NCI-H345 (cell line): ENCODE results near the gene PPP1R9A.

Experiments
- DNase-seq: peaks from one replicate; lab custom pipeline; 2025; lab: John Stamatoyannopoulos, UW

The PPP1R9A gene

GRCh38 chr7:95264363-95264891 lies 357.0 kb downstream of the PPP1R9A start:
- DNase-seq, result no peak

GRCh38 chr7:95265634-95266033 lies 358.2 kb downstream of the PPP1R9A start:
- no peak for DNase-seq

- DNase-seq, result no peak
Observed at GRCh38 chr7:95267754-95268153, 360.4 kb downstream of the PPP1R9A start.

GRCh38 chr7:95269640-95270039 lies 362.2 kb downstream of the PPP1R9A start:
- no peak for DNase-seq

GRCh38 chr7:95276114-95276513 lies 368.7 kb downstream of the PPP1R9A start:
- no peak for DNase-seq

- no peak for DNase-seq
Observed at GRCh38 chr7:95279417-95279816, 372.0 kb downstream of the PPP1R9A start.

GRCh38 chr7:95286096-95286495 lies 378.7 kb downstream of the PPP1R9A start:
- no peak for DNase-seq

- DNase-seq, result no peak
Observed at GRCh38 chr7:95290166-95290830, 382.9 kb downstream of the PPP1R9A start.

- DNase-seq, result no peak
Observed at GRCh38 chr7:95295397-95295796, 388.0 kb downstream of the PPP1R9A start.

- DNase-seq, result no peak
Observed at GRCh38 chr7:95296456-95296855, 389.1 kb downstream of the PPP1R9A start.

GRCh38 chr7:95297041-95297440 lies 389.6 kb downstream of the PPP1R9A start:
- DNase-seq, result no peak

GRCh38 chr7:95298091-95298490 lies 390.7 kb downstream of the PPP1R9A start:
- no peak for DNase-seq

- no peak for DNase-seq
Observed at GRCh38 chr7:95303013-95303905, 395.9 kb downstream of the PPP1R9A start.

- no peak for DNase-seq
Observed at GRCh38 chr7:95304990-95305389, 397.6 kb downstream of the PPP1R9A start.

- no peak for DNase-seq
Observed at GRCh38 chr7:95309951-95310350, 402.6 kb downstream of the PPP1R9A start.

- no peak for DNase-seq
Observed at GRCh38 chr7:95311389-95311788, 404.0 kb downstream of the PPP1R9A start.

- no peak for DNase-seq
Observed at GRCh38 chr7:95312561-95312960, 405.2 kb downstream of the PPP1R9A start.

GRCh38 chr7:95316588-95316987 lies 409.2 kb downstream of the PPP1R9A start:
- no peak for DNase-seq

GRCh38 chr7:95317546-95317945 lies 410.2 kb downstream of the PPP1R9A start:
- no peak for DNase-seq

- no peak for DNase-seq
Observed at GRCh38 chr7:95317966-95318365, 410.6 kb downstream of the PPP1R9A start.

- DNase-seq, result no peak
Observed at GRCh38 chr7:95318501-95319100, 411.2 kb downstream of the PPP1R9A start.

- no peak for DNase-seq
Observed at GRCh38 chr7:95319570-95319969, 412.2 kb downstream of the PPP1R9A start.

- no peak for DNase-seq
Observed at GRCh38 chr7:95320651-95321050, 413.3 kb downstream of the PPP1R9A start.
